Stimulated activated naive CD8-positive, alpha-beta T cell treated with anti-CD3 and anti-CD28 coated beads, Interleukin-15, Interleukin-2, amounts not matched to agents 100 ng/mL and 50 ng/mL, for 24 hours (primary cell): ENCODE results near the gene TMEM187.
"Not testable (repeated sequence)": the region's sequence is repeated elsewhere in the genome, so short reads cannot be mapped to it uniquely, and the experiment has no call there.

Experiments
- H3K27ac Mint-ChIP-seq: one replicate; pipeline ENCODE4 v1.8.0; 2021; ENCODE audit warnings: mild to moderate bottlenecking, mixed read lengths
- H3K27me3 Mint-ChIP-seq: one replicate; pipeline ENCODE4 v1.8.0; 2021; ENCODE audit warnings: mixed read lengths
- H3K36me3 Mint-ChIP-seq: one replicate; pipeline ENCODE4 v1.8.0; 2021; ENCODE audit warnings: low read depth, mixed read lengths
- H3K4me1 Mint-ChIP-seq: one replicate; pipeline ENCODE4 v1.8.0; 2021; ENCODE audit warnings: low read depth, mixed read lengths
- H3K4me3 Mint-ChIP-seq: one replicate; pipeline ENCODE4 v1.8.0; 2021; ENCODE audit warnings: mild to moderate bottlenecking, mixed read lengths
- H3K9me3 Mint-ChIP-seq: one replicate; pipeline ENCODE4 v1.8.0; 2021; ENCODE audit warnings: mixed read lengths

The TMEM187 gene

GRCh38 chrX:153969125-153969903 lies 3.2 kb upstream of the TMEM187 start:
- Mint-ChIP-seq H3K36me3 (peaks cover 18% of the 10 kb centered on the region), H3K27ac (peak overlapping the region; percentile 63), H3K4me3 (peak overlapping the region; percentile 92), H3K27me3 (no peaks in the 10 kb centered on the region), H3K9me3 (no peaks in the 10 kb centered on the region), H3K4me1 (peaks cover 42% of the 10 kb centered on the region)

GRCh38 chrX:153969904-153970356 lies 2.6 kb upstream of the TMEM187 start:
- Mint-ChIP-seq H3K9me3 (no peaks in the 10 kb centered on the region), H3K4me1 (peaks cover 48% of the 10 kb centered on the region), H3K27ac (peak overlapping the region; percentile 40), H3K4me3 (peak overlapping the region; percentile 92), H3K27me3 (no peaks in the 10 kb centered on the region), H3K36me3 (peaks cover 18% of the 10 kb centered on the region)

- no peaks in the 10 kb centered on the region for H3K27me3 Mint-ChIP-seq
- no peaks in the 10 kb centered on the region for H3K9me3 Mint-ChIP-seq
- peak overlapping the region; percentile 97 for H3K4me3 Mint-ChIP-seq
- peak overlapping the region; percentile 100 for H3K27ac Mint-ChIP-seq
- H3K36me3 Mint-ChIP-seq: peaks cover 18% of the 10 kb centered on the region
- peaks cover 48% of the 10 kb centered on the region for H3K4me1 Mint-ChIP-seq
Observed at GRCh38 chrX:153970357-153971123, 2.0 kb upstream of the TMEM187 start.

- Mint-ChIP-seq H3K36me3 (peaks cover 18% of the 10 kb centered on the region), H3K9me3 (no peaks in the 10 kb centered on the region), H3K4me1 (peaks cover 47% of the 10 kb centered on the region), H3K27me3 (no peaks in the 10 kb centered on the region), H3K4me3 (peak overlapping the region; percentile 97), H3K27ac (peak overlapping the region; percentile 100)
Observed at GRCh38 chrX:153971124-153971449, 1.5 kb upstream of the TMEM187 start.

GRCh38 chrX:153971450-153972367 lies 845 bp upstream of the TMEM187 start, which contains the start of gene HCFC1:
TSS of gene HCFC1 (minus strand) at chrX:153971818. CDS start at chrX:153970840, 978 bp downstream.
- Mint-ChIP-seq H3K27me3 (no peaks in the 10 kb centered on the region), H3K4me1 (peaks cover 41% of the 10 kb centered on the region), H3K27ac (peak within 1 kb of the TSS; percentile 100), H3K36me3 (peaks cover 18% of the 10 kb centered on the region), H3K4me3 (peak within 1 kb of the TSS; percentile 97), H3K9me3 (no peaks in the 10 kb centered on the region)

GRCh38 chrX:153973127-153974002 lies 811 bp downstream of the TMEM187 start:
- Mint-ChIP-seq H3K27me3 (no peaks in the 10 kb centered on the region), H3K36me3 (peaks cover 6% of the 10 kb centered on the region), H3K27ac (peak overlapping the region; percentile 94), H3K9me3 (no peaks in the 10 kb centered on the region), H3K4me1 (peaks cover 25% of the 10 kb centered on the region), H3K4me3 (peak overlapping the region; percentile 90)

- Mint-ChIP-seq H3K9me3 (no peaks in the 10 kb centered on the region), H3K36me3 (peaks cover 5% of the 10 kb centered on the region), H3K27me3 (no peaks in the 10 kb centered on the region), H3K4me3 (peak overlapping the region; percentile 90), H3K4me1 (peaks cover 25% of the 10 kb centered on the region), H3K27ac (peak overlapping the region; percentile 94)
Observed at GRCh38 chrX:153974003-153974725, 1.6 kb downstream of the TMEM187 start.

- H3K9me3 Mint-ChIP-seq: no peaks in the 10 kb centered on the region
Observed at GRCh38 chrX:153974726-153975286, 2.3 kb downstream of the TMEM187 start.

GRCh38 chrX:153980394-153980793 lies 7.8 kb downstream of the TMEM187 start:
- Mint-ChIP-seq H3K27ac (peak overlapping the region; percentile 88), H3K4me3 (peak overlapping the region; percentile 57), H3K4me1 (peaks cover 52% of the 10 kb centered on the region)
- not testable (repeated sequence) for H3K27me3 Mint-ChIP-seq, H3K9me3 Mint-ChIP-seq, H3K36me3 Mint-ChIP-seq

More at GRCh38 chrX:153974726-153975286, 2.3 kb downstream of the TMEM187 start:
- H3K4me3 Mint-ChIP-seq: peak overlapping the region; percentile 17
- peak overlapping the region; percentile 94 for H3K27ac Mint-ChIP-seq
- peaks cover 25% of the 10 kb centered on the region for H3K4me1 Mint-ChIP-seq
- H3K36me3 Mint-ChIP-seq: peaks cover under 1% of the 10 kb centered on the region
- H3K27me3 Mint-ChIP-seq: no peaks in the 10 kb centered on the region

- Mint-ChIP-seq H3K4me3 (peak overlapping the region; percentile 52), H3K27ac (peak overlapping the region; percentile 84), H3K27me3 (no peaks in the 10 kb centered on the region), H3K9me3 (no peaks in the 10 kb centered on the region), H3K36me3 (no peaks in the 10 kb centered on the region), H3K4me1 (peaks cover 50% of the 10 kb centered on the region)
Observed at GRCh38 chrX:153981231-153981630, 8.7 kb downstream of the TMEM187 start.

GRCh38 chrX:153981771-153982533 lies 9.4 kb downstream of the TMEM187 start:
- H3K4me3 Mint-ChIP-seq: peak overlapping the region; percentile 52
- peaks cover 50% of the 10 kb centered on the region for H3K4me1 Mint-ChIP-seq
- no peaks in the 10 kb centered on the region for H3K36me3 Mint-ChIP-seq
- no peaks in the 10 kb centered on the region for H3K9me3 Mint-ChIP-seq
- no peaks in the 10 kb centered on the region for H3K27me3 Mint-ChIP-seq
- peak overlapping the region; percentile 85 for H3K27ac Mint-ChIP-seq

GRCh38 chrX:153983321-153983801 lies 10.8 kb downstream of the TMEM187 start:
- H3K27me3 Mint-ChIP-seq: no peaks in the 10 kb centered on the region
- H3K9me3 Mint-ChIP-seq: no peaks in the 10 kb centered on the region
- peak overlapping the region; percentile 85 for H3K27ac Mint-ChIP-seq
- H3K36me3 Mint-ChIP-seq: no peaks in the 10 kb centered on the region
- peaks cover 52% of the 10 kb centered on the region for H3K4me1 Mint-ChIP-seq
- peak overlapping the region; percentile 43 for H3K4me3 Mint-ChIP-seq
